Putamen (tissue), 1 donor: ENCODE measurements around the gene CLEC18B.
"Not testable (repeated sequence)": the region's sequence is repeated elsewhere in the genome, so short reads cannot be mapped to it uniquely, and the experiment has no call there.

Experiments
- DNase-seq: peaks from one replicate; pipeline ENCODE4 v3.0.0-alpha.2; 2016; ENCODE audit warnings: low spot score

Gene CLEC18B

GRCh38 chr16:74420612-74421481 is at the start of gene CLEC18B:
Gene CLEC18B, minus strand, starts transcription at chr16:74421478. Its CDS starts 208 bp downstream, at chr16:74421270.
- not testable (repeated sequence) for DNase-seq

- no peak for DNase-seq
Observed at GRCh38 chr16:74469946-74470478, 48.7 kb upstream of the CLEC18B start.

GRCh38 chr16:74468807-74469525 is 47.7 kb upstream of the CLEC18B start:
- DNase-seq = no peak

- no peak for DNase-seq
Observed at GRCh38 chr16:74466872-74467271, 45.6 kb upstream of the CLEC18B start.

- DNase-seq = no peak
Observed at GRCh38 chr16:74465851-74466685, 44.8 kb upstream of the CLEC18B start.

GRCh38 chr16:74465281-74465680 is 44.0 kb upstream of the CLEC18B start:
- DNase-seq = no peak

GRCh38 chr16:74463888-74464287 is 42.6 kb upstream of the CLEC18B start:
- no peak for DNase-seq

GRCh38 chr16:74462361-74462760 is 41.1 kb upstream of the CLEC18B start:
- no peak for DNase-seq

- no peak for DNase-seq
Observed at GRCh38 chr16:74461826-74462225, 40.5 kb upstream of the CLEC18B start.

- DNase-seq = no peak
Observed at GRCh38 chr16:74460542-74460941, 39.3 kb upstream of the CLEC18B start.

GRCh38 chr16:74456290-74456625 is 35.0 kb upstream of the CLEC18B start:
- no peak for DNase-seq

- peak; percentile 47 for DNase-seq
Observed at GRCh38 chr16:74455619-74456289, 34.5 kb upstream of the CLEC18B start.

GRCh38 chr16:74455213-74455612 is 33.9 kb upstream of the CLEC18B start:
- DNase-seq = no peak

GRCh38 chr16:74451951-74452758 is 30.9 kb upstream of the CLEC18B start:
- DNase-seq = no peak

- no peak for DNase-seq
Observed at GRCh38 chr16:74450967-74451760, 29.9 kb upstream of the CLEC18B start.

GRCh38 chr16:74450236-74450635 is 29.0 kb upstream of the CLEC18B start:
- no peak for DNase-seq

- no peak for DNase-seq
Observed at GRCh38 chr16:74449470-74449869, 28.2 kb upstream of the CLEC18B start.

GRCh38 chr16:74448990-74449389 is 27.7 kb upstream of the CLEC18B start:
- DNase-seq = no peak

GRCh38 chr16:74447578-74447977 is 26.3 kb upstream of the CLEC18B start:
- no peak for DNase-seq

- DNase-seq = no peak
Observed at GRCh38 chr16:74446866-74447265, 25.6 kb upstream of the CLEC18B start.
